ENCODE results near the gene CCNQ.

The CCNQ gene

GRCh38 chrX:153623310-153624029 lies 24.5 kb upstream of the CCNQ start:
- TF ChIP-seq USF1 (IDR thresholded peaks at IDR 0.05) (no peak), ZBTB7A (IDR thresholded peaks at IDR 0.05; ENCODE audit: low read depth) (no peak), NFIC (IDR thresholded peaks at IDR 0.05) (no peak), TAF1 (IDR thresholded peaks at IDR 0.05; ENCODE audit: low read depth) (no peak), EGR1 (IDR thresholded peaks at IDR 0.05) (no peak), RAD21 (IDR thresholded peaks at IDR 0.05; ENCODE audit: low read depth) (no peak), CREB1 (IDR thresholded peaks at IDR 0.05; ENCODE audit: low read depth) (no peak), TEAD4 (IDR thresholded peaks at IDR 0.05) (no peak), REST (IDR thresholded peaks at IDR 0.05; ENCODE audit: low read depth) (no peak), CEBPB (IDR thresholded peaks at IDR 0.05) (no peak), TCF12 (IDR thresholded peaks at IDR 0.05; ENCODE audit: low read depth) (no peak), EP300 (IDR thresholded peaks at IDR 0.05; ENCODE audit: borderline replicate concordance) (no peak), FOXM1 (IDR thresholded peaks at IDR 0.05; ENCODE audit: borderline replicate concordance, low read depth) (no peak), YY1 (IDR thresholded peaks at IDR 0.05; ENCODE audit: low read depth) (no peak)
- TF ChIP-seq, protein P1, sequence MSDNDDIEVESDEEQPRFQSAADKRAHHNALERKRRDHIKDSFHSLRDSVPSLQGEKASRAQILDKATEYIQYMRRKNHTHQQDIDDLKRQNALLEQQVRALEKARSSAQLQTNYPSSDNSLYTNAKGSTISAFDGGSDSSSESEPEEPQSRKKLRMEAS (IDR thresholded peaks at IDR 0.05): no peak

- TF ChIP-seq EP300 (IDR thresholded peaks at IDR 0.05; ENCODE audit: borderline replicate concordance): no peak
- TF ChIP-seq EGR1 (IDR thresholded peaks at IDR 0.05): no peak
- no peak for TF ChIP-seq YY1 (IDR thresholded peaks at IDR 0.05; ENCODE audit: low read depth)
- no peak for TF ChIP-seq TAF1 (IDR thresholded peaks at IDR 0.05; ENCODE audit: low read depth)
- TF ChIP-seq, protein P1 (IDR thresholded peaks at IDR 0.05): no peak
- TF ChIP-seq ZBTB7A (IDR thresholded peaks at IDR 0.05; ENCODE audit: low read depth): no peak
- no peak for TF ChIP-seq USF1 (IDR thresholded peaks at IDR 0.05)
- TF ChIP-seq RAD21 (IDR thresholded peaks at IDR 0.05; ENCODE audit: low read depth): no peak
- no peak for TF ChIP-seq TEAD4 (IDR thresholded peaks at IDR 0.05)
- no peak for TF ChIP-seq CEBPB (IDR thresholded peaks at IDR 0.05)
- no peak for TF ChIP-seq REST (IDR thresholded peaks at IDR 0.05; ENCODE audit: low read depth)
- TF ChIP-seq TCF12 (IDR thresholded peaks at IDR 0.05; ENCODE audit: low read depth): no peak
- no peak for TF ChIP-seq CREB1 (IDR thresholded peaks at IDR 0.05; ENCODE audit: low read depth)
- no peak for TF ChIP-seq FOXM1 (IDR thresholded peaks at IDR 0.05; ENCODE audit: borderline replicate concordance, low read depth)
- TF ChIP-seq NFIC (IDR thresholded peaks at IDR 0.05): no peak
These were observed 23.8 kb upstream of the CCNQ start for GRCh38 chrX:153622661-153623309.

DNA sequence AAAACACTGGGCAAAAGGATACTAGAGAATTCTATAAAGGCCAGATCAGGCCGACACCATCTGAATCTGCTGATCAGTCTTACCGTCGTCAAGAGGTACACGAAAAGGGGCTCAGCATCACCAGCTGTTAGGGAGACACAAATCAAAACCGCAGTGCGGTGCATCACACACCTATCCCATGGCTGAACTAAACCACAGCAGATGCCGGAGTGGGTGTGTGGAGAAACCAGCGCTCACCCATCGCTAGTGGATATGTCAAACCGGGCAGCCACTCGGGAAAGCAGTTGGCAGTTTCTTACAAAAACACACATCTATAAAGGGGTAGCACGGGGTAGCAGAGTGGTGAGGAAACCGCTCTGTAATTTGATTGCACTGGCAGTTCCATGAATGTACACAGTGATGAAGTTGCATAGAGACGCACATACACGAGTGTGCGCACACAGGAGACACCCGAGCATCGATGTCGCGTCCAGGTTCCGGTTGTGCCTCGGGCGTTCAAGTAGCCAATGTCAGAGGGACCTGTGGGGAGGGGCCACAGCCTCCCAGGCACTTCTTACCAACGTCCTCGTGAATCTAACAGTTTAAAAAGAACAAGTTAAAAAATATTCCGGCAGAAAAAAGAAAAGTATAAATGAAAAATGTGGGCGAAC lies 23.1 kb upstream of the CCNQ start:
- TF ChIP-seq YY1 (IDR thresholded peaks at IDR 0.05; ENCODE audit: low read depth) (no peak), EP300 (IDR thresholded peaks at IDR 0.05; ENCODE audit: borderline replicate concordance) (no peak), USF1 (IDR thresholded peaks at IDR 0.05) (no peak), REST (IDR thresholded peaks at IDR 0.05; ENCODE audit: low read depth) (no peak), TAF1 (IDR thresholded peaks at IDR 0.05; ENCODE audit: low read depth) (no peak), TEAD4 (IDR thresholded peaks at IDR 0.05) (no peak), FOXM1 (IDR thresholded peaks at IDR 0.05; ENCODE audit: borderline replicate concordance, low read depth) (no peak), CREB1 (IDR thresholded peaks at IDR 0.05; ENCODE audit: low read depth) (no peak), ZBTB7A (IDR thresholded peaks at IDR 0.05; ENCODE audit: low read depth) (no peak), RAD21 (IDR thresholded peaks at IDR 0.05; ENCODE audit: low read depth) (no peak), TCF12 (IDR thresholded peaks at IDR 0.05; ENCODE audit: low read depth) (no peak), CEBPB (IDR thresholded peaks at IDR 0.05) (no peak), EGR1 (IDR thresholded peaks at IDR 0.05) (no peak)
- TF ChIP-seq, protein P1 (IDR thresholded peaks at IDR 0.05): no peak

Measured in Ishikawa (cell line).